Activated CD8-positive, alpha-beta memory T cell treated with anti-CD3 and anti-CD28 coated beads for 24 hours (primary cell): Measurements from ENCODE around the gene LRRC4.

Experiments
- DNase-seq: peaks from one replicate; pipeline ENCODE4 v3.0.0-alpha.2; 2020

LRRC4 gene

GRCh38 chr7:128005759-128006159, 25.5 kb downstream of the LRRC4 start:
- DNase-seq, result no peak

GRCh38 chr7:128005117-128005516, 26.1 kb downstream of the LRRC4 start:
- no peak for DNase-seq

- no peak for DNase-seq
Observed at GRCh38 chr7:128004623-128005022, 26.6 kb downstream of the LRRC4 start.

DNA sequence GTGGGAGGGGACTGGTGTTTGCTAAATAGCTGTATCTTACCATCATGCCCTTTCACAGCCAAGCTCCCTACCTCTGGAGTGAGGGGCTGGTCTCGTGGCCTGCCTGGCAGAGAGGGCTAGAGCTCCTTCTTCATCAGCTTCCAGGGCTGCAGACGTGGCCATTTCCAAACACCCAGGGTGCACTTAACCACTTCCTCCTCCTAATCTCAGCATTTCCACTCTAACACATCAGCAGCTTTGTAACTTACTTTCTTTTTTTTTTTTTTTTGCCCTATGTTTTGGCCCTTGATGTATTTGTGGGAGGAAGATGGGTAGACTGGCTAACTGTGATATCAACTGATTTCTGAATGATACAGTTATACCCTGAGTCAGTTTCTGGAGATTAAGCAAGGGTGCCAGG, 27.4 kb downstream of the LRRC4 start:
- no peak for DNase-seq

DNA sequence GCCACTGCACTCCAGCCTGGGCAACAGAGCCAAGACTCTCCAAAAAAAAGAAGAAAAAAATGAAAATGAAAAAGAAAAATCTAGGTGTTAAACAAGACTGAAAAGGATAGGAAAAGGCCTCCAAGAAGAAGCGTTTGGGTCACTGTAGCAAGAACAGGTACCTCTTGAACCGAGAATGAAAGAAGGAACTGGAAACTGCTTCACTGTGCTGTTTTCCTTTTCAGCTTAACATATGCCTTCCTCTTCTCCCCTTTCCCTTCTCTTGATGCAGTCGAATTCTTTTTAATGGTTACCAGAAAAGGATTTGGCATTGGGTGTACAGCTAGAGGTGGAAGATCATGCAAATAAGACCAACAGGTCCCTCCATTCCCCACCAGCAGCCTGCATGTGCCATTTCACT, 28.1 kb downstream of the LRRC4 start:
- no peak for DNase-seq

- no peak for DNase-seq
Observed at GRCh38 chr7:128000854-128001265, 30.4 kb downstream of the LRRC4 start.

GRCh38 chr7:128000048-128000447, 31.2 kb downstream of the LRRC4 start:
- no peak for DNase-seq

DNA sequence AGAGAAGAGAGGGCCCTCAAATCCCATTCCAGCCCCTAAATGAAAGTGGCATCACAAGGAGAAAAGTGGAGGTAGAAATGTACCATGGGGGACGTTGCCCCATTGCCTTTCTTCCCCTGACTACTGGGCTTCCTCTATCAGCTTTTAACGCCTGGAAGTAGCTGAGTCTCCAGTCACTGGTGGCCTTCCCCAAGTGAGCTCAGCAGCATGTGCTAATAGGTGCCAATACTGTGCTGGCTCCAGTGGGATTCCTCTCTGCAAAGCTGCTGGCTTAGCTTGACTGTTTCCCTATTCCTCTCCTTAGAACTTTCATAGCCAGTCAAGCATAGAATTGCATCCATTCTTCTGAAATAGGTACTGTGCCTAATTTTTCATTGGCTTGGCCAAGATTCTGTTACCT, 32.6 kb downstream of the LRRC4 start:
- DNase-seq, result no peak

- no peak for DNase-seq
Observed at GRCh38 chr7:127997226-127997922, 33.9 kb downstream of the LRRC4 start.

DNA sequence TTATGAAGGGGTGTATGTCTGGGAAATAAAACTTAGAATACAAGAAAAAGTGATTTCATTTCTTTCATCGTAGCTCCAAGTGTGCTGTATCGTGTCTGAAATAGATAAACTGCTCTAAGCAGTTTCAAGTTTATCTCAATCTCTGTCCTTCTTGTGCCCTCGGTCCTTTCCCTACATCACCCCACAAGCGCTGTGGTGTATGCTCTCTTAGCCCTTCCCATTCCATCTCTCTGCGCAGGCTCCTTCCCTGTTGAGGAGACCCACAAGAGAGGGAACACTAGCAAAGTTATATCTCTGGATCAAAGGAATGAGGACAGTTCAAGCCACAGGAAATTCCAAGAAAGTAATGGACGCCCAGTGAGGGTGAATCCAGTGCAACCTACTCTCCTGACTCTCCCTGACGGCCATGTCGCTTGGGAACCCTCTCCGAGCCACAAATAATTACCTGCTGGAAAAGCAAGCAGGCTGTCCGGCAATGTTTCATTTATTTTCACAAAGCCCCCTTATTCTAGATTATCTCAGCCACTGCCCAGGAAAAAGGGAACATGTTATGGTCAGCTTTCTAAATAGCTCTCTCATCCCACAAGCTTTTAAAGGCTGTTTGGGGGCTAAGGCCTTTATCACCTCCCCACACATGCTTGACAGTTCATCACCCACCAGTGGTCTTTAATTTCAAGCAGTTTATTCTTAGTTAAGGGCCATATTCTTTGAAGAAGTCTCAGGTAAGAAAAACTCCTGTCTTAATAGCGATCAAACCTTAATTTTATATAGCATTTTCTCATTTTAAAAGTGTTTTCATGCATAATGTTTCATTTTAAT, 34.8 kb downstream of the LRRC4 start:
- no peak for DNase-seq

DNA sequence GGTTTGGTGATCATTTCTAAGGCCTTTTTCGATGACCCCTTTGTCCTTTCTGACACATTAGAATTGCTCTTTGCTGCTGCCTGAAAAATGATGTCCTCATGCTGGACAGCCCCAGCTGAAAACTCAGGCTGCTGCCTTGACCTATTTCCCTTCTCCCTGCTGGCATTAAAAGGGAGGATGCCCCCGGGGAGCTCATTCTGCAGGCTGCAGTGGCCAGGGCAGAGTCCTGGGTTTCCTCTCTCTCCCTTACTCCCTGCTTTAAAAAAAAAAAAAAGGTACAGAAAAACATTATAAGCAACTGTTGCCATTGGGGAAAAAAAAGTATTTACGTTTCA, 35.4 kb downstream of the LRRC4 start:
- no peak for DNase-seq

GRCh38 chr7:127995156-127995880, 35.9 kb downstream of the LRRC4 start:
- DNase-seq, result no peak

DNA sequence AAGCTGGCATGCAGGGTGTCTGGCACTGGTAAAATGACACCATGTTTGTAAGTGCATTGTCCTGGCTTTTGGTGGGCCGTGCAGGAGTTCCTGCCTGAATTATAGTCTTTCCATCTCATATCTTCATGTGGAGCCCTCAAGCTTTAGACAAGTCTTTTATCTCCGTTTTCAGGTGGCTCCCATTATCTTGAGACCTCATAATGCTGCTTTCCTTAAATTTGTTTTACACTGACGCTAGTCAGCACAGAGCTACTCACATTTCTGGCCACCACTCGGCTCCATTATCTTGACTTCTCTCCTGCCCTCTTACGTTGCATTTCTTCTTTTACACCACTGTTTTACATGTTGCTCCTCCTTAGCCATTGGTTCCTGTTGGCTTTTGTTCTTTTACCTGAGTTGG, 37.2 kb downstream of the LRRC4 start:
- no peak for DNase-seq

DNA sequence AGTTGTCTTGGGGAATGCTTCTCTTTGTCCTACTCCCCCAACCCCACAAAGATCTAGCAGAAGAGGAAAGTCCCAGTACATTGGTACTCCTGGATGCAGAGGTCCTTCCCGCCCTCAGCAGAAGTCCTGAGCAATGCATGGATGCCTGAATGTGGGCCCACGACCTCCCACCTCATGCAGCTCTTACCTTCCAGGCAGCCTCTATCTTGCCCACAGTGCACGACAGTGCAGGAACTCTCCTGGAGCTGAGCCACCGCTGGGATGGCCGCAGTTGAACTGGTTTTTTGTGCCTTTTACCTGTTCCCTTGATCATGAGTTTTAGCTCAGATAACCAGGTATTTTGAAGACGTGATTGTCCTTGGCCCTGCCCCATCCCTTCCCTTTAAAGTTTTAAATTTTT, 37.9 kb downstream of the LRRC4 start:
- no peak for DNase-seq

DNA sequence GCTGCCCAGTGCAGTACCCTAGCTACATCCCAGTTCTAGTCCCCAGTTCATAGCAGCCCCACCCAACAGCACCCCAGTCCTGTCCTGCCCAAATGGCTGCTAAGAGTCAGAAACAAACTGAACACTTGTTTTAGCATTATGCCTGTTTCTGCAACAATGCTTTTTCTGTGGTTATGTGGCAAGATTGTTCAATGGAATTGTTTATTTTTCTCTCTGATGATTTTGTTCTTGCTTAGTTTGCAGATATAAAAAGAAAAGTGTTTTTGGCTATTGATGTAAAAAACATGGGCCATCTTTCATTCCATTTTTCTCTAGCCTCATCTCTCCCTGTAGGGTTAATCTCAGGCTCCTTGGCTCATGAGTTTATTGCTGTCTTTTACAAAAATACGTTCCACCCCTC, 42.5 kb downstream of the LRRC4 start:
- DNase-seq, result no peak

GRCh38 chr7:127986581-127987521, 44.4 kb downstream of the LRRC4 start:
- no peak for DNase-seq

DNA sequence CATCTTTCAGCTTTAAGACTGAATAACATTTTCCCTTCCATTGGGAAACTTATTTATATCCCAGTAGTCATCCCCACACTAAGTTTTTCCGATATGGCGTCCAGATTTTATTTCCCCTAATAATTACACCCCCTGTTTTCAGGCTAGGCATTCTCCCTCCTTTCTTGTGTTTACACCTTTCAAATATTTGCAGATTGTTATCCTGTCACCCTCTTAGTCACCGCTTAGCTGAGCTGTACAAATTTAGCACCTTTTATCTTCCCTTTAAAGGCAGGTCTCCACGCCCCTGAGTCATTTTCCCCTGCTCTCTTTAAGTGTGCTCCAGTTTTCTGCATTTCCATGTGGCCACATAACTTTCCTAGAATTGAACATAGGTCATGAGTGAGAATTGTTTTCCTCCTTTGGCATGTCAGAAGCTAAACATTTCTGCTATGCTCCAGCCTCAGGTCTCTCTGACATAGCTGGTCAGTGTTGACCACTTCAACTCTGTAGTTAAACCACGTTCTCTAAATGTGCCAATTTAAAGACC, 47.4 kb downstream of the LRRC4 start:
- DNase-seq, result no peak

DNA sequence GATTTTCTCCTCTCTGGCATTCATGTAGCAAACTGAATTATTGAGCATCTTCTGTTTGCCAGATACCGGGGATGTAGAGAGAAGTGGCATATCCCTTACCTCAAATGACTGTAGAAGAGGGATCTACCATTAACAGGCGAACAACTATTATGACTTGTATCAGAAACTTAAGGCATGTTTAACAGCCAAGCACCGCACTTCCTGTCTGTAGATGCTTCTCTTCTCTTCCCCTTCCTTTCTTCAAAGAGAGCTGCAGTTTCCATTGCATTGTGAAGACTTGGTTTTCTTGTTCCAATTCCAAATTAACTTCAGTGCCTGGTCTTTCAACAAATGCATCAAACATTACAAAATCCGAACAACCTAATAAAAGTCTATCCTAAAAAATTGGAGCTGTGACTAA, 49.3 kb downstream of the LRRC4 start:
- DNase-seq, result no peak

DNA sequence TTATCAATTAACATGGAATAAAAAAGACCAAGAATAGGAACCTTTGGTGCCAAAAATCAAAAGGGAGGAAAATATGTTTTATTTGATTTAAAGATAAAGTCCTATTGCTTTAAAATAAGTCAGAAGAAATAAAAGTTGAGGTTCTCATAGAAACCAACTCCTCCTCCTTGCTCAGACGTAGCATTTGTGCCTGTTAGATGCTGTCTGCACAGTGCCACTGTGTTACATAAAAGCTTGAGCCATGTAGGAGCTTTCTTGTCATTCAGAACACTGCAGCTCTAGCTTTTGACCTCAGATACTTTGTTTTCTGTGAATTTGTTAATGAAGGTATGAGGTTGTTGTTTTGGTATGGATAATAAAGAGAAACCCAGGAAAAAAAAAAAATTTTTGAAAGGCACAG, 50.3 kb downstream of the LRRC4 start:
- no peak for DNase-seq

DNA sequence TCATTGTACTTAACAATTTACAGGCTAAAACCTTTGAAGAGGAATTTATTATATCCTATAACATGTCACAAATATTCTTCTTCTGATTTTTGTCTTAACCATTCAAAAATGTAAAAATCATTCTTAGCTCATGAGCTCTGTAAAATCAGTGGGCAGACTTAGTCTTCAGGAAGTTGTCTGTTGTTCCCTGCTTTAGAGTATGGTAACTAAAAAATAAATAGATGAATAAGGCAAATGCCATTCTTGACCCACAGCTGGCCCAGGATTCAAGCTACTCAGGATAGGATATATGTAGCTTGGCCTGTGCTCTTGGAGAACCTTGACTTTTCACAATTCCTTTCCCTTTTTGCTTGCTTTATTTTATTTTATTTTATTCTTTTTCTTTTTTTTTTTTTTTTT, 51.5 kb downstream of the LRRC4 start:
- no peak for DNase-seq

GRCh38 chr7:127979113-127979727, 52.0 kb downstream of the LRRC4 start:
- DNase-seq, result no peak

DNA sequence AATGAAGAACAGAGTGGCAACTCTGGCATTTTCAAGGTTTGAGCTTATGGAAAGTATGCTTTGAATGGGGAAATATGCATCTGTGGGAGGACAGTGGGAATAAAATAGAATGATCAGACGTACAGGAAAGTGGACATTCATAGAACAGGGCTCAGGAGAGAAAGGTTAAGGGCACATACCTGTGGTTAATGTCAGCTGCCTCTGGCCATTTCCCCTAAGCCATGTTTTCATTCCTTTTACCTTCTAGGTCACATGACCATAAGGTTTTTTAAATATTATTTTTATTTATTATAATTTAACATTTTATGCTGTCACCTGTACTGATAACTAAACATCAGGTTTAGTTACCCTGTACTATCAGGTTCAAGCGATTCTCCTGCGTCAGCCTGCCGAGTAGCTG, 52.8 kb downstream of the LRRC4 start:
- DNase-seq, result no peak
